GM12891 (cell line): Measurements from ENCODE around the gene NEUROG2.

Experiments
- DNase-seq: peaks from one replicate; pipeline ENCODE4 v3.0.0; 2011; ENCODE audit warnings: low spot score; ENCODE audit not compliant: insufficient read length
- FAIRE-seq: peaks from 2 replicates; lab custom pipeline; 2011; peaks lifted over from hg19 to GRCh38; lab: Jason Lieb, UNC
- PAX5 ChIP-seq: IDR thresholded peaks from 2 replicates; pipeline ENCODE4 v1.6.1; 2011; ENCODE audit warnings: low read length, moderate library complexity, mild to moderate bottlenecking; ENCODE audit not compliant: insufficient read depth, severe bottlenecking
- POLR2A ChIP-seq: IDR thresholded peaks from 2 replicates; pipeline ENCODE4 v1.6.1; 2011; ENCODE audit warnings: low read depth, low read length, control low read depth
- POLR2AphosphoS5 ChIP-seq: IDR thresholded peaks from 2 replicates; pipeline ENCODE4 v1.6.1; 2011; ENCODE audit warnings: low read depth, low read length, control low read depth
- POU2F2 ChIP-seq: IDR thresholded peaks from 2 replicates; pipeline ENCODE4 v1.6.1; 2011; ENCODE audit warnings: low read depth, mild to moderate bottlenecking, control low read depth, low read length, moderate library complexity
- SPI1 ChIP-seq: IDR thresholded peaks from 2 replicates; pipeline ENCODE4 v1.6.1; 2011; ENCODE audit warnings: low read depth, low read length, control low read depth
- TAF1 ChIP-seq: IDR thresholded peaks from 2 replicates; pipeline ENCODE4 v1.6.1; 2011; ENCODE audit warnings: low read depth, low read length, control low read depth

NEUROG2 gene

GRCh38 chr4:112514647-112515197, 1.3 kb downstream of the NEUROG2 start:
- DNase-seq = no peak
- FAIRE-seq = no peak
- no peak for TF ChIP-seq SPI1
- no peak for TF ChIP-seq TAF1
- peak; percentile 64; the same call in 1 of the 2 replicates for TF ChIP-seq POU2F2
- peak; percentile 75 for TF ChIP-seq POLR2A
- TF ChIP-seq PAX5 = no peak
- TF ChIP-seq POLR2AphosphoS5 = peak; percentile 69

- peak; percentile 72 for FAIRE-seq
- TF ChIP-seq POLR2AphosphoS5 (no peak), SPI1 (no peak), PAX5 (no peak), POU2F2 (no peak), POLR2A (no peak), TAF1 (no peak)
- no peak for DNase-seq
These were observed 1.9 kb downstream of the NEUROG2 start for GRCh38 chr4:112513971-112514646.

GRCh38 chr4:112511803-112512118, 4.2 kb downstream of the NEUROG2 start:
- FAIRE-seq = no peak
- DNase-seq = no peak
- no peak for TF ChIP-seq POLR2AphosphoS5

GRCh38 chr4:112511093-112511802, 4.7 kb downstream of the NEUROG2 start:
- DNase-seq (no peak), FAIRE-seq (no peak)
- TF ChIP-seq PAX5 (no peak), POU2F2 (no peak), SPI1 (no peak), POLR2AphosphoS5 (no peak), POLR2A (no peak)

- TF ChIP-seq SPI1 = no peak
- TF ChIP-seq POLR2A = no peak
- no peak for TF ChIP-seq PAX5
- TF ChIP-seq POLR2AphosphoS5 = no peak
- peak; percentile 23 for FAIRE-seq
- DNase-seq = no peak
These were observed 5.5 kb downstream of the NEUROG2 start for GRCh38 chr4:112510291-112511092.

- no peak for TF ChIP-seq PAX5
- no peak for TF ChIP-seq SPI1
- TF ChIP-seq POLR2AphosphoS5 = no peak
- no peak for TF ChIP-seq POU2F2
- TF ChIP-seq POLR2A = no peak
- TF ChIP-seq TAF1 = no peak
- FAIRE-seq (peak; percentile 40), DNase-seq (no peak)
These were observed 6.5 kb downstream of the NEUROG2 start for GRCh38 chr4:112509243-112510141.

- no peak for TF ChIP-seq TAF1
- TF ChIP-seq PAX5 = no peak
- TF ChIP-seq POLR2AphosphoS5 = no peak
- no peak for TF ChIP-seq POU2F2
- no peak for TF ChIP-seq POLR2A
- TF ChIP-seq SPI1 = 0 out of 2 replicates have a peak, but pooled peaks have one; percentile 8
- DNase-seq = no peak
- no peak for FAIRE-seq
These were observed 7.6 kb downstream of the NEUROG2 start for GRCh38 chr4:112508356-112508755.

- no peak for FAIRE-seq
- TF ChIP-seq TAF1 = no peak
- no peak for DNase-seq
These were observed 11.2 kb downstream of the NEUROG2 start for GRCh38 chr4:112504807-112505206.

GRCh38 chr4:112502871-112503270, 13.1 kb downstream of the NEUROG2 start:
- DNase-seq (no peak), FAIRE-seq (no peak)
- no peak for TF ChIP-seq PAX5
- TF ChIP-seq POLR2A = no peak
- TF ChIP-seq POU2F2 = no peak
- no peak for TF ChIP-seq POLR2AphosphoS5
- TF ChIP-seq SPI1 = no peak
- TF ChIP-seq TAF1 = no peak
